ENCODE results near the gene NCK2. TPM values are rescaled to one million over a fixed set of nuclear protein-coding genes. Genes with fewer than 3 reads are reported as not detected.

The NCK2 gene
- total and polyA plus RNA-seq, 2 donors from 2014 or later = 22.8 to 52.9 TPM

DNA sequence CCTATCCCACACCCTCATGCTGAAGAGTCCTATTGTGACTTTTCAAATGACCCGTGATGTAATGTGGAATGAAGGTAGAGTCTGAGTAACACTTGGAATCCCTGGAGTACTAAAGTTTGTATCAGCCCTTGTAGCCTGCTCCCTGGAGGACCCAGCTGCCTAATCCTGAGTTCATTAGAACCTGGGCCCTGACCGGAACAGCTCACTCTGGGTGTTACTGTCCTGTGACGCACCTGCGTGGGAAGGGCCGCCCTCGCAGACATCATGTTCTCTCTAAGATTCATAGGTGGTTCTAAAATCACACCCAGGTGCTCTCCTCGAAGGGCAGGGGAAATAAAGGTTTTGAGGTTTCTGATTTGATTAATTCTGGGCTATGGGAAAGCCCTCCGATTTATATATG, 62.3 kb downstream of the NCK2 start:
- TF ChIP-seq CTCF (IDR thresholded peaks at IDR 0.05; ENCODE audit: borderline replicate concordance, extremely low read depth, insufficient read depth) = no peak
- H3K4me1 ChIP-seq (ENCODE audit: control insufficient read depth in 2 of 3, insufficient read depth in 2 of 3, low read depth in 1 of 3, low read length in 3 of 3) = peaks cover 2 to 17% (median 14%) of the 10 kb centered on the region in 3 donors
- FAIRE-seq (no peak), DNase-seq (no peak)
- intact Hi-C loops (cut with DNase I) = no loop called here
- no peaks in the 10 kb centered on the region for H3K9me3 ChIP-seq (ENCODE audit: control insufficient read depth in 2 of 3, insufficient read depth in 1 of 3, low read length in 3 of 3)
- no peaks in the 10 kb centered on the region for H3K27me3 ChIP-seq (ENCODE audit: control insufficient read depth, insufficient read depth, low read length)
- H3K4me3 ChIP-seq (ENCODE audit: low read length in 3 of 3) = no peak overlapping the region
- no peak overlapping the region for H3K27ac ChIP-seq (ENCODE audit: low read depth in 2 of 2, low read length in 2 of 2)
- H3K9ac ChIP-seq (ENCODE audit: low read length in 3 of 3) = no peak overlapping the region
- no peaks in the 10 kb centered on the region for H3K36me3 ChIP-seq (ENCODE audit: control insufficient read depth in 2 of 3, insufficient read depth in 3 of 3, low read length in 3 of 3)

GRCh38 chr2:105808423-105809096, 63.8 kb downstream of the NCK2 start:
- no peak overlapping the region for H3K27ac ChIP-seq (ENCODE audit: low read depth in 2 of 2, low read length in 2 of 2)
- no peaks in the 10 kb centered on the region for H3K36me3 ChIP-seq (ENCODE audit: control insufficient read depth in 2 of 3, insufficient read depth in 3 of 3, low read length in 3 of 3)
- H3K9me3 ChIP-seq (ENCODE audit: control insufficient read depth in 2 of 3, insufficient read depth in 1 of 3, low read length in 3 of 3) = no peaks in the 10 kb centered on the region
- H3K9ac ChIP-seq (ENCODE audit: low read length in 3 of 3) = no peak overlapping the region
- DNase-seq = no peak
- no peak for FAIRE-seq
- intact Hi-C loops (cut with DNase I) = no loop called here
- H3K4me3 ChIP-seq (ENCODE audit: low read length in 3 of 3) = no peak overlapping the region
- no peaks in the 10 kb centered on the region for H3K27me3 ChIP-seq (ENCODE audit: control insufficient read depth, insufficient read depth, low read length)
- no peak for TF ChIP-seq CTCF (IDR thresholded peaks at IDR 0.05; ENCODE audit: borderline replicate concordance, extremely low read depth, insufficient read depth)
- peaks cover 4 to 20% (median 19%) of the 10 kb centered on the region in 3 donors for H3K4me1 ChIP-seq (ENCODE audit: control insufficient read depth in 2 of 3, insufficient read depth in 2 of 3, low read depth in 1 of 3, low read length in 3 of 3)

DNA sequence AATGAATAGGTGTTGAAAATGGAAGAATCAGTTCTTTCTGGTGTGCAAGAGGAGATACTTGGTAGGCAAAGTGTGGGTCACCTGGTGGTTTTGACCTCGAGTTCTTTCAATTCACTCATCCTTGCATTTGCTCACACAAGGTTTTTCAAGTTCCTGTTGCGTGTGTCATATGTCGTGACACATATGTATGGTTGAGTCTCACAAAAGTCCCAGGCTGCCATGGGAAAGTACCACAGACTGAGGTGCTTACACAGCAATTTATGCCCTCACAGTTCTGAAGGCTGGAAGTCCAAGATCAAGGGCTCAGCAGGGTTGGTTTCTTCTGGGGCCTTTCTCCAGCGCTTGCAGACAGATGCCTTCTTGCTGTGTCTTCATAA, 64.4 kb downstream of the NCK2 start:
- intact Hi-C loops (cut with DNase I) = no loop called here
- H3K27ac ChIP-seq (ENCODE audit: low read depth in 2 of 2, low read length in 2 of 2) = no peak overlapping the region
- H3K4me1 ChIP-seq (ENCODE audit: control insufficient read depth in 2 of 3, insufficient read depth in 2 of 3, low read depth in 1 of 3, low read length in 3 of 3) = peaks cover 4 to 20% (median 19%) of the 10 kb centered on the region in 3 donors
- no peaks in the 10 kb centered on the region for H3K9me3 ChIP-seq (ENCODE audit: control insufficient read depth in 2 of 3, insufficient read depth in 1 of 3, low read length in 3 of 3)
- no peak for DNase-seq
- no peaks in the 10 kb centered on the region for H3K27me3 ChIP-seq (ENCODE audit: control insufficient read depth, insufficient read depth, low read length)
- no peak for FAIRE-seq
- H3K4me3 ChIP-seq (ENCODE audit: low read length in 3 of 3) = no peak overlapping the region
- H3K36me3 ChIP-seq (ENCODE audit: control insufficient read depth in 2 of 3, insufficient read depth in 3 of 3, low read length in 3 of 3) = no peaks in the 10 kb centered on the region
- H3K9ac ChIP-seq (ENCODE audit: low read length in 3 of 3) = no peak overlapping the region
- TF ChIP-seq CTCF (IDR thresholded peaks at IDR 0.05; ENCODE audit: borderline replicate concordance, extremely low read depth, insufficient read depth) = no peak

- intact Hi-C loops (cut with DNase I) = no loop called here
- Histone ChIP-seq H3K4me1 (ENCODE audit: control insufficient read depth in 2 of 3, insufficient read depth in 2 of 3, low read depth in 1 of 3, low read length in 3 of 3) (peaks cover 4 to 20% (median 17%) of the 10 kb centered on the region in 3 donors), H3K36me3 (ENCODE audit: control insufficient read depth in 2 of 3, insufficient read depth in 3 of 3, low read length in 3 of 3) (no peaks in the 10 kb centered on the region), H3K9me3 (ENCODE audit: control insufficient read depth in 2 of 3, insufficient read depth in 1 of 3, low read length in 3 of 3) (no peaks in the 10 kb centered on the region), H3K27ac (ENCODE audit: low read depth in 2 of 2, low read length in 2 of 2) (no peak overlapping the region), H3K27me3 (ENCODE audit: control insufficient read depth, insufficient read depth, low read length) (no peaks in the 10 kb centered on the region), H3K9ac (ENCODE audit: low read length in 3 of 3) (no peak overlapping the region), H3K4me3 (ENCODE audit: low read length in 3 of 3) (no peak overlapping the region)
- no peak for TF ChIP-seq CTCF (IDR thresholded peaks at IDR 0.05; ENCODE audit: borderline replicate concordance, extremely low read depth, insufficient read depth)
- FAIRE-seq (no peak), DNase-seq (no peak)
Observed at GRCh38 chr2:105809723-105810122, 65.0 kb downstream of the NCK2 start.

All from kidney (tissue), 14 donors.